Measurements from ENCODE around the gene LAMB3. TPM values are rescaled to one million over a fixed set of nuclear protein-coding genes. Genes with fewer than 3 reads are reported as not detected.

Gene LAMB3
- total RNA-seq, 1 donor from 2014 or later: 17.0 TPM

GRCh38 chr1:209691237-209691636 is 39.0 kb upstream of the LAMB3 start:
- no peak for DNase-seq (ENCODE audit: extremely low spot score, unreplicated experiment)
- no peak overlapping the region for H3K4me3 Mint-ChIP-seq
- no peaks in the 10 kb centered on the region for H3K36me3 Mint-ChIP-seq
- no peak for TF ChIP-seq CTCF (conservative IDR thresholded peaks at IDR 0.05)
- peaks cover 9% of the 10 kb centered on the region for H3K4me1 Mint-ChIP-seq (ENCODE audit: unreplicated experiment)
- no peaks in the 10 kb centered on the region for H3K9me3 Mint-ChIP-seq
- no peak overlapping the region for H3K27ac Mint-ChIP-seq
- H3K27me3 Mint-ChIP-seq: peaks cover 28% of the 10 kb centered on the region

- TF ChIP-seq CTCF (conservative IDR thresholded peaks at IDR 0.05): no peak
- DNase-seq (ENCODE audit: extremely low spot score, unreplicated experiment): no peak
- Mint-ChIP-seq H3K27me3 (peaks cover 26% of the 10 kb centered on the region), H3K4me3 (no peak overlapping the region), H3K36me3 (no peaks in the 10 kb centered on the region), H3K9me3 (no peaks in the 10 kb centered on the region), H3K27ac (no peak overlapping the region), H3K4me1 (ENCODE audit: unreplicated experiment) (peaks cover 9% of the 10 kb centered on the region)
Measured at GRCh38 chr1:209689477-209689876, 37.3 kb upstream of the LAMB3 start.

- Mint-ChIP-seq H3K27ac (no peak overlapping the region), H3K36me3 (no peaks in the 10 kb centered on the region), H3K4me1 (ENCODE audit: unreplicated experiment) (peaks cover 9% of the 10 kb centered on the region), H3K4me3 (no peak overlapping the region), H3K9me3 (no peaks in the 10 kb centered on the region), H3K27me3 (peaks cover 19% of the 10 kb centered on the region)
- no peak for TF ChIP-seq CTCF (conservative IDR thresholded peaks at IDR 0.05)
- no peak for DNase-seq (ENCODE audit: extremely low spot score, unreplicated experiment)
Measured at GRCh38 chr1:209688746-209689234, 36.6 kb upstream of the LAMB3 start.

- H3K9me3 Mint-ChIP-seq: no peaks in the 10 kb centered on the region
- peaks cover 26% of the 10 kb centered on the region for H3K27me3 Mint-ChIP-seq
- H3K36me3 Mint-ChIP-seq: no peaks in the 10 kb centered on the region
- TF ChIP-seq CTCF (conservative IDR thresholded peaks at IDR 0.05): no peak
- H3K4me3 Mint-ChIP-seq: no peak overlapping the region
- H3K4me1 Mint-ChIP-seq (ENCODE audit: unreplicated experiment): no peaks in the 10 kb centered on the region
- H3K27ac Mint-ChIP-seq: no peak overlapping the region
- no peak for DNase-seq (ENCODE audit: extremely low spot score, unreplicated experiment)
Measured at GRCh38 chr1:209686322-209686721, 34.1 kb upstream of the LAMB3 start.

GRCh38 chr1:209685821-209686220 is 33.6 kb upstream of the LAMB3 start:
- Mint-ChIP-seq H3K36me3 (no peaks in the 10 kb centered on the region), H3K4me3 (no peak overlapping the region), H3K27me3 (peaks cover 30% of the 10 kb centered on the region), H3K4me1 (ENCODE audit: unreplicated experiment) (no peaks in the 10 kb centered on the region), H3K27ac (no peak overlapping the region), H3K9me3 (no peaks in the 10 kb centered on the region)
- no peak for DNase-seq (ENCODE audit: extremely low spot score, unreplicated experiment)
- no peak for TF ChIP-seq CTCF (conservative IDR thresholded peaks at IDR 0.05)

All from type B pancreatic cell (in vitro differentiated cells).